Measurements from ENCODE around the gene NMT1. TPM values are rescaled to one million over a fixed set of nuclear protein-coding genes. Genes with fewer than 3 reads are reported as not detected.

The NMT1 gene
- total RNA-seq, 1 experiment from 2014 or later = 132 TPM

DNA sequence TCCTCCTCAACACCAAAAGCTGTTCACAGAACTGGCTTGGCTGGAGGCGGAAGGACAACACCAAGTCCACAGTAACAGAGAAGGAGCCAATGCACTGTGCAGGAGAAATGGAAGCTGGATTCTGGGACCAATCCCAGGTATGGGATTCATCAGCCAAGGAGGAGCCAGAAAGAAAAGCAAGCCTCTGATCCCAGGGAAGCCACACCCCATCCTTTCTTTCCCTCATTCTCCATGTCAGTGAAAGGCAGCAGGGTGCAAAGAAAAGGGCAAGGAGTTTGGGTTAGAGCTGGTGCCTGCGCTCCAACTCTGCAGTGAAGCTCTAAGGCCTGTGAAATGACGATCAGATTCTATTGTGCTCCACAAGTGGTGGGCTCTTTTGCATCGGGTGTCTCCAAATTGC lies 20.7 kb upstream of the NMT1 start:
- ChIA-PET CTCF (interaction anchor here (0.6 kb wide), 1 partner anchor 83 kb away, joined by 4 read pairs; no protein-coding TSS in a partner anchor), POLR2A (ENCODE audit: unreplicated experiment) (no interaction called here)
- H3F3A ChIP-seq (ENCODE audit: insufficient read depth, low read depth) = no peaks in the 10 kb centered on the region; the same call in 1 of the 2 replicates
- no peak overlapping the region for H3K27ac ChIP-seq
- no peaks in the 10 kb centered on the region for H3K4me1 ChIP-seq (replicated peaks; ENCODE audit: insufficient read depth)
- intact Hi-C loops (cut with micrococcal nuclease; ENCODE audit: unreplicated experiment) = no loop called here
- TF ChIP-seq EZH2 (IDR thresholded peaks at IDR 0.05; ENCODE audit: low read depth) = no peak
- TF ChIP-seq, protein P1, sequence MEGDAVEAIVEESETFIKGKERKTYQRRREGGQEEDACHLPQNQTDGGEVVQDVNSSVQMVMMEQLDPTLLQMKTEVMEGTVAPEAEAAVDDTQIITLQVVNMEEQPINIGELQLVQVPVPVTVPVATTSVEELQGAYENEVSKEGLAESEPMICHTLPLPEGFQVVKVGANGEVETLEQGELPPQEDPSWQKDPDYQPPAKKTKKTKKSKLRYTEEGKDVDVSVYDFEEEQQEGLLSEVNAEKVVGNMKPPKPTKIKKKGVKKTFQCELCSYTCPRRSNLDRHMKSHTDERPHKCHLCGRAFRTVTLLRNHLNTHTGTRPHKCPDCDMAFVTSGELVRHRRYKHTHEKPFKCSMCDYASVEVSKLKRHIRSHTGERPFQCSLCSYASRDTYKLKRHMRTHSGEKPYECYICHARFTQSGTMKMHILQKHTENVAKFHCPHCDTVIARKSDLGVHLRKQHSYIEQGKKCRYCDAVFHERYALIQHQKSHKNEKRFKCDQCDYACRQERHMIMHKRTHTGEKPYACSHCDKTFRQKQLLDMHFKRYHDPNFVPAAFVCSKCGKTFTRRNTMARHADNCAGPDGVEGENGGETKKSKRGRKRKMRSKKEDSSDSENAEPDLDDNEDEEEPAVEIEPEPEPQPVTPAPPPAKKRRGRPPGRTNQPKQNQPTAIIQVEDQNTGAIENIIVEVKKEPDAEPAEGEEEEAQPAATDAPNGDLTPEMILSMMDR (conservative IDR thresholded peaks at IDR 0.05) = no peak
- no TSS peak for BruUV-seq (replicated peaks)
- H4K20me1 ChIP-seq (ENCODE audit: insufficient read depth) = no peaks in the 10 kb centered on the region; the same call in none of the 2 replicates
- DNase-seq = no peak
- H3K79me2 ChIP-seq (ENCODE audit: low read depth) = peaks cover 16% of the 10 kb centered on the region
- no peak overlapping the region for H2AFZ ChIP-seq
- no peaks in the 10 kb centered on the region for H3K9me3 ChIP-seq (ENCODE audit: insufficient read depth, low read depth)
- H3K27me3 ChIP-seq (ENCODE audit: insufficient read depth, low read depth) = no peaks in the 10 kb centered on the region
- H3K4me3 ChIP-seq = no peak overlapping the region
- no peaks in the 10 kb centered on the region for H3K36me3 ChIP-seq (ENCODE audit: low read depth)
- H3K9me2 ChIP-seq (ENCODE audit: insufficient read depth) = no peaks in the 10 kb centered on the region
- H3K4me2 ChIP-seq = no peak overlapping the region

DNA sequence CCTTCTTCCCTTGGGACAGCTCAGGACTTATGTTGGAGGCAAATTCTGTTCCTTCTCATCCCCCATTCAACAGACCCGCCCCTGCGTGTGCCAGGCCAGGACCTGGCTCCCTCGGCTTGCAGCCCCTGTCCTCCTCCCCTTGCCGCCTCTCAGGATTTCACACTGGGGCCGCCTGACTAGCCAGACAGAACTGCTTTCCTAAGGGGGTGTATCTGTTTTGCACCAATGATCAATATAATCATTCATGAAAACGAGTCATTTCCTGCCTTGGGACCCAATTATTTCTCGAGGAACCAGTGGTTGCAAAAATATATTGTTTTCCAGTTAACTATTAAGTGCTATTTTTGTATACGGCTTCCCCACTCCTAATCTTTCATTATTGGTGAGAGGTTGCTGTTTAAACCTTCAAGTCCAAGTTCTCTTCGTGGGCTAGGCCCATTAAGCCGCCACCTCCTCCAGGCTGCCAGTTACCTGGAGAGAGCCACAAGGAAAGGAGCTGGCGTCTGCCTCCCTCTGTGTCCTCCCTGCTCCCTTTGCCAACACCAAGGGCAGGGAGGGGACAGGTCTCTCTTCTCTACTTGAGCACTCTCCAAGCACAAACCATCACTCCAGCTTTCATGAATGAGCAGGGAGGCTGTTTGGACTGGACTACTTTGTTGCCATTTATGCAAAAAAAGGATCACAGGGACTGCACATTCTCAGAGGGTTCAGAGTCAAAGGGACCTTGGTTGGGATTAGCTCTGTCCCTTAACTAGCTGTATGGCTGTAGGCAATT lies 18.6 kb upstream of the NMT1 start:
- no peaks in the 10 kb centered on the region for H3K27me3 ChIP-seq (ENCODE audit: insufficient read depth, low read depth)
- H3F3A ChIP-seq (ENCODE audit: insufficient read depth, low read depth) = peaks cover 9% of the 10 kb centered on the region; the same call in 1 of the 2 replicates
- H3K27ac ChIP-seq = no peak overlapping the region
- H3K36me3 ChIP-seq (ENCODE audit: low read depth) = no peaks in the 10 kb centered on the region
- H3K79me2 ChIP-seq (ENCODE audit: low read depth) = peaks cover 24% of the 10 kb centered on the region
- no peak for DNase-seq
- ChIA-PET POLR2A (ENCODE audit: unreplicated experiment) (interaction anchor here (0.6 to 0.7 kb wide), 3 partner anchors 8 to 1327 kb away, joined by 5 to 11 read pairs (median 10); partner anchors contain the start of gene NMT1), CTCF (no interaction called here)
- H3K9me2 ChIP-seq (ENCODE audit: insufficient read depth) = no peaks in the 10 kb centered on the region
- no TSS peak for BruUV-seq (replicated peaks)
- H3K4me2 ChIP-seq = no peak overlapping the region
- H3K4me3 ChIP-seq = no peak overlapping the region
- peaks cover 3% of the 10 kb centered on the region for H4K20me1 ChIP-seq (ENCODE audit: insufficient read depth)
- no peaks in the 10 kb centered on the region for H3K9me3 ChIP-seq (ENCODE audit: insufficient read depth, low read depth)
- TF ChIP-seq, protein P1 (conservative IDR thresholded peaks at IDR 0.05) = no peak
- no peak for TF ChIP-seq EZH2 (IDR thresholded peaks at IDR 0.05; ENCODE audit: low read depth)
- intact Hi-C loops (cut with micrococcal nuclease; ENCODE audit: unreplicated experiment) = no loop called here
- H2AFZ ChIP-seq = no peak overlapping the region
- H3K4me1 ChIP-seq (replicated peaks; ENCODE audit: insufficient read depth) = peaks cover 7% of the 10 kb centered on the region

DNA sequence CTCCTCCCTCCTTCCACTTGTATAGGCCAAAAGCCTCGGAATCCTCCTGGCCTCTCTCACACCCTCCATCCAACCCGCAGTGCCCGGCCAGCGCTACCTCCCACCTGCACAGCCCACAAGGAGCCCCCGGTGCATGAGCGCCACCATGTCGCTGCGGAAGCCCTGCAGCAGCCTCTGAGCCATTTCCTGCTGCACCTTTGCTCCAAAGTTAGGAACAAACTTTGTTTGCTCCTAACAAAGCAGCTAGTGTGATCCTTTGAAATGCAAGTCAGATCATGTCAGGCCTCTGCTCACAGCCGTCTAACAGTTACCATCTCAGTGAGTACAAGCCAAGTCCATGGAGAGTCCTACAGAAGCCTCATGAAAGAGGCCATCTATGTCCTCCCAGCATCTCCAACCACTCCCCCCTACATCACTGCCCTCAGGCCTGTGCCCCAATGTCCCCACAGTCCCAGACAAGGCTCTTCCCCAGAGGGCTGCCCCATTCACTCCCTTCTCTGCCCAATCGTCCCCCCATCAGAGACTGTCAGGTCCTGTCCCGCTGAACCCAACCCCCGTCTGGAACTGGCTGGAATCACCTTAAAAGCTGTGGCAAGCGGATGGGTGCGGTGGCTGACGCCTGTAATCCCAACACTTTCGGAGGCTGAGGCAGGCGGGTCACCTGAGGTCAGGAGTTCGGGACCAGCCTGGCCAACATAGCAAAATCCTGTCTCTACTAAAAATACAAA lies 17.1 kb upstream of the NMT1 start:
- TF ChIP-seq, protein P1 (conservative IDR thresholded peaks at IDR 0.05) = no peak
- no peak for TF ChIP-seq EZH2 (IDR thresholded peaks at IDR 0.05; ENCODE audit: low read depth)
- Histone ChIP-seq H4K20me1 (ENCODE audit: insufficient read depth) (peaks cover 3% of the 10 kb centered on the region), H3K4me3 (no peak overlapping the region)

More for the DNA sequence above, 17.1 kb upstream of the NMT1 start:
- H2AFZ ChIP-seq = no peak overlapping the region
- H3K9me2 ChIP-seq (ENCODE audit: insufficient read depth) = no peaks in the 10 kb centered on the region
- peaks cover 9% of the 10 kb centered on the region for H3K4me1 ChIP-seq (replicated peaks; ENCODE audit: insufficient read depth)
- no peaks in the 10 kb centered on the region; the same call in 1 of the 2 replicates for H3K36me3 ChIP-seq (ENCODE audit: low read depth)
- intact Hi-C loops (cut with micrococcal nuclease; ENCODE audit: unreplicated experiment) = no loop called here
- no peaks in the 10 kb centered on the region for H3K9me3 ChIP-seq (ENCODE audit: insufficient read depth, low read depth)
- no peaks in the 10 kb centered on the region for H3K27me3 ChIP-seq (ENCODE audit: insufficient read depth, low read depth)
- BruUV-seq (replicated peaks) = no TSS peak
- ChIA-PET POLR2A (ENCODE audit: unreplicated experiment) (interaction anchor here (0.6 kb wide), 1 partner anchor 17 kb away, joined by 3 read pairs; no protein-coding TSS in a partner anchor), CTCF (interaction anchor here (0.6 kb wide), 1 partner anchor 164 kb away, joined by 4 read pairs; no protein-coding TSS in a partner anchor)
- no peak overlapping the region for H3K4me2 ChIP-seq
- H3K79me2 ChIP-seq (ENCODE audit: low read depth) = peaks cover 38% of the 10 kb centered on the region
- H3K27ac ChIP-seq = no peak overlapping the region
- DNase-seq = no peak
- H3F3A ChIP-seq (ENCODE audit: insufficient read depth, low read depth) = peaks cover 20% of the 10 kb centered on the region; the same call in 1 of the 2 replicates
